Skeletal muscle cell (primary cell): ENCODE results near the gene DNAH3.
"Not testable (repeated sequence)": the region's sequence is repeated elsewhere in the genome, so short reads cannot be mapped to it uniquely, and the experiment has no call there.

Experiments
- DNase-seq: peaks from one replicate; pipeline ENCODE4 v3.0.0-alpha.2; 2010; ENCODE audit warnings: low read depth
- H3K4me3 ChIP-seq: 2 replicates; pipeline ENCODE4 v1.5.1; 2011; ENCODE audit warnings: low read depth, mild to moderate bottlenecking, control low read depth, low read length, moderate library complexity

The DNAH3 gene, protein sequence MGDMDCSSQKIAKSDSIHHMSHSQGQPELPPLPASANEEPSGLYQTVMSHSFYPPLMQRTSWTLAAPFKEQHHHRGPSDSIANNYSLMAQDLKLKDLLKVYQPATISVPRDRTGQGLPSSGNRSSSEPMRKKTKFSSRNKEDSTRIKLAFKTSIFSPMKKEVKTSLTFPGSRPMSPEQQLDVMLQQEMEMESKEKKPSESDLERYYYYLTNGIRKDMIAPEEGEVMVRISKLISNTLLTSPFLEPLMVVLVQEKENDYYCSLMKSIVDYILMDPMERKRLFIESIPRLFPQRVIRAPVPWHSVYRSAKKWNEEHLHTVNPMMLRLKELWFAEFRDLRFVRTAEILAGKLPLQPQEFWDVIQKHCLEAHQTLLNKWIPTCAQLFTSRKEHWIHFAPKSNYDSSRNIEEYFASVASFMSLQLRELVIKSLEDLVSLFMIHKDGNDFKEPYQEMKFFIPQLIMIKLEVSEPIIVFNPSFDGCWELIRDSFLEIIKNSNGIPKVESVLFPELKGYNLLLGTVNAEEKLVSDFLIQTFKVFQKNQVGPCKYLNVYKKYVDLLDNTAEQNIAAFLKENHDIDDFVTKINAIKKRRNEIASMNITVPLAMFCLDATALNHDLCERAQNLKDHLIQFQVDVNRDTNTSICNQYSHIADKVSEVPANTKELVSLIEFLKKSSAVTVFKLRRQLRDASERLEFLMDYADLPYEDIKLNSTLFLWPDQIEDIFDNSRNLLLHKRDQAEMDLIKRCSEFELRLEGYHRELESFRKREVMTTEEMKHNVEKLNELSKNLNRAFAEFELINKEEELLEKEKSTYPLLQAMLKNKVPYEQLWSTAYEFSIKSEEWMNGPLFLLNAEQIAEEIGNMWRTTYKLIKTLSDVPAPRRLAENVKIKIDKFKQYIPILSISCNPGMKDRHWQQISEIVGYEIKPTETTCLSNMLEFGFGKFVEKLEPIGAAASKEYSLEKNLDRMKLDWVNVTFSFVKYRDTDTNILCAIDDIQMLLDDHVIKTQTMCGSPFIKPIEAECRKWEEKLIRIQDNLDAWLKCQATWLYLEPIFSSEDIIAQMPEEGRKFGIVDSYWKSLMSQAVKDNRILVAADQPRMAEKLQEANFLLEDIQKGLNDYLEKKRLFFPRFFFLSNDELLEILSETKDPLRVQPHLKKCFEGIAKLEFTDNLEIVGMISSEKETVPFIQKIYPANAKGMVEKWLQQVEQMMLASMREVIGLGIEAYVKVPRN (N-terminal part only)

DNA sequence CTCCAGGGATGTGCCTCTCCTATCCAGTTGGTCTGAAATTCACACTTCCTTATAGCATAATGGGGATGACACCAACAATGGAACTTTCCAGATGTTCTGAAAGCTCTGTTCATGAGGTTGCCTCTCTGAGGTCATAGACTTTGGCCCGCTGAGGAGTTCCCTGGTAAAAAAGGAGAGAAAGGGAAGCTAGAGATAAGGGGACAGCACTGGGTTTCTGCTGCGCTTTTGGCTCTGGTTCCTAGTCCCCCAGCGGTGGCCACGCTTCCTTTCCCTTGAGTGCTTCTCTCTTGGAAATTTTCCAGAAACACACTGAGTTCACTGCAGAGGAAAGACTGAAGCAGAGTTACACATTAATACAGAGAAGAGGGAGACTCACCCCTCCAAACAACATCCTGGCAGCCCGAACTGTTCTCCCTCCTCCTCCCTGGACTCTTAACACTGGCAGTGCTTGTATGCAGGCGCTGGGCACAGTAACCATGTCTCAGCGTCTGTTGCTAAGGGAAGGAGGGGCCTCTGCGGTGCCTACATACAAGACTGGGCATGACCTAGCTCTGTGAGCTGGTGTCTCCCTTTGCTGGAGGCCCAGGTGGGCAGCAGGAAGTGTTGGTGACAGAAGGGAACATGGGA is at the start of gene DNAH3:
TSS of gene DNAH3 (minus strand) at position 472 of the 627 bp plus-strand sequence. CDS start 527 bp downstream, outside the sequence.
- no peak within 1 kb of the TSS for H3K4me3 ChIP-seq
- no peak for DNase-seq

DNA sequence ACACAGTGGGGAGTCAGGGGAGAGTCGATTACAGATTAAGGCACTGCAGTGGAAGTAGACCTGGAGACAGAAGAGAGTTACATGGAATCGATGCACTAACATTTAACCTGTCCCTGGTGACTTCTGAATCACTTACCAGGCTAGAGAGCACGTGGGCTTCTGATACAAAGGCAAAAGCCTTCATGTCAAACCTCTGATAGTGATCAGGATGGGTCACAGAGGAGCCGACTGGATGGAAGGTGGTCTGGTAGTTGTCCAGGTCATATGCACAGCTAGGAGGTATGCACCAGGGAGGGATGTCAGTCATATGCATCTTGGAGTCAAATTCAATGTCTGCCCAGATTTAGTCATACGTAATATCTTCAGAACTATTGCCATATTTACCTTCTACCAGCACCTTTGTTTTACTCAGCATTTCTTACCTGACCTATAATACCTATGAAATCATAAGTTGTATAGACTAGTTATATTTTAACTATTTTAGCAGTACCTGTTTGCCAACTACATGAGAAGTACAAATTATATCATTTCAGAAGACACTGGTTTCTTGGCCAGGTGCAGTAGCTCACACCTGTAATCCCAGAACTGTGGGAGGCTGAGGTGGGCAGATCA is 49.1 kb upstream of the DNAH3 start:
- no peak for DNase-seq

DNA sequence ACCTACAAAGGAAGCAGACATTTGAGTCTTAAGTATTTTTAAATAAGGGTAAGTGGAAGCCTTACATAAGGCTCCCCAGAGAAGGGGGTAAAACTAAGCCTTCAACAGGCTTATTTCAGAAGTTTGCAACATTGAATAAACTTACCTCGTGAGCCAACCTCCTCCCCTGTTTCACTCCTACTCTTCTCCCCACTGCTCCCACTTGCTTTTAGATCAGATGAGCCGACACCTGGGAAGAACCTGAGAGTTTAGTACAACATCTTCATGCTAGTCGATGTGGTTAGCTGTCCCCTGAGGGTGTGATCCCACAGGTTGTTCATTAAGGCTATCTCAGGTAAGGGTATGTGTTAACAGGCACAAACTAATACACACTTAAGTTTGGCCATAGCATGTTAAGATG is 47.0 kb upstream of the DNAH3 start:
- no peak for DNase-seq

More for the DNA sequence above, 49.1 kb upstream of the DNAH3 start:
- H3K4me3 ChIP-seq: no peak overlapping the region

DNA sequence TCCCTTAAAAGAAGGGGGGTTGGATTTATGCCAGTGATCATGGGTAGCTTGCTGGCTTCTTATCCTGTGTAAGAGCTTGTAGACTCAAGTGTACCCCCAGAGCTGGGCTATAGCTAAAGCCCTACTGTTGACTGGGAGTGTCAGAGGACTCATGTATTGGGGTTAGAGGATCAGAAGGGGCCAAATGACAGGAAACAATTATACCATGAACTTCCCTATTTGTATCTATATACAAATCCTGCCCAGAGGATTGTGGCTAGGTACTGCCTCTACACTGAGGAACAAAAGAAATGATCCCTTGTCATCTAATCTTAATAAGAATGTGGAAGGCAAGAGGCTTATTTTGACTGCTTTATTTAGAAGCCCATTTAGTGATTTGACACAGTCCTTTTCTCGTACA is 46.5 kb upstream of the DNAH3 start:
- H3K4me3 ChIP-seq: no peak overlapping the region
- DNase-seq: no peak

More for the DNA sequence above, 47.0 kb upstream of the DNAH3 start:
- H3K4me3 ChIP-seq: no peak overlapping the region

DNA sequence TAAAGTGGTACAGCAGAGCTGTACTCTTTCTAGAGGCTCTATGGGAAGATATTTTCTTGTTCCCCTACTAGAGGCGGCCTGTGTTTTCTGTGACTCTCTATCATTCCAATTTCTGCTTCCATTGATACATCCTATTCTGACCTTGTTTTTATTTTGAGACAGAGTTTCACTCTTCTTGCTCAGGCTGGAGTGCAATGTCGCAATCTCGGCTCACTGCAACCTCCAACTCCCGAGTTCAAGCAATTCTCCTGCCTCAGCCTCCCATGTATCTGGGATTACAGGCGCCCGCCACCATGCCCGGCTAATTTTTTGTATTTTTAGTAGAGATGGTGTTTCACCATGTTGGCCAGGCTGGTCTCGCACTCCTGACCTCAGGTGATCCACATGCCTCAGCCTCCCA is 44.7 kb upstream of the DNAH3 start:
- H3K4me3 ChIP-seq, DNase-seq: not testable (repeated sequence)

DNA sequence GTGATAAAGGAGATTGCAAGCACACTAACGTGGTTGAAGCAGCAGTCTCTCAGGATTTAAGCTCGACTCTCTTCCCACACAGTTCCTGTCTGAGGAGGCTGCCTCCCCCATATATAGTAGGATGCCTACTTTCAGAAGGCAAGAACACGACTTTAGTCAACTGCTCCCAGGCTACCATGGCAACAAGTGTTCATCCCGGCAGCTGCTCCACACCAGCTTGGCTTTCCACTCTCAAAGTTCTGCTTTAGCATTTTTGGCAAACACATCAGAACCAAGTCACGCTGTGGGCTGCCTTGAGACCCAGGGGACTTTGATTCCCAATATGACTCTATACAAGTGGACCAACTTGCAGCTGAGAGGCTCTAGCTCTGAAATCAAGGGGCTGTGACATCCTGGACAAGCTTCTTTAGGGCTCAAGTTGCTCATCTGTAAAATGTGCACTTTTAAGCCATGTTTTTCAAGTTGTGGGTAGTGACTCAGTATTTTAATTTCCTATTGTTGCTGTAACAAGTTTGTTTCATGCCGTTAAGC is 44.2 kb upstream of the DNAH3 start:
- no peak for DNase-seq
- no peak overlapping the region for H3K4me3 ChIP-seq

DNA sequence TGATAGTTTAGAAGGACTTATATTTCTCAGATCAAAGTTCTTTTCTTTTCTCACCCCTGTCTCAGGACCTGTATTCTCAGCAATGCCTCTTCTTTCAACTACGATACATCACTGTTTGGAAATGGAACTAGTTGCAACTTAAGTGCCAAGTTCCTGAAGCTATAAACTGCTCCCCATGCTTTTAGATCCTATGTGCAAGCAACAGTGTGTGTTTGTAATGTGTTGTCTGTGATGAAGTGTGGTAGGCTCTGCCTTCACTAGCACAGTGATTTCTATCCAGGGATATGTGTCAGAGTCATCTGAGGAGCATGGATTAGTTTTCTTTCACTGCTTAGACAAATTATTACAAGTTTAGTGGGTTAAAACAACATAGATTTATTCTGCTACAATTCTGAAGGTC is 42.3 kb upstream of the DNAH3 start:
- no peak overlapping the region for H3K4me3 ChIP-seq
- DNase-seq: no peak

DNA sequence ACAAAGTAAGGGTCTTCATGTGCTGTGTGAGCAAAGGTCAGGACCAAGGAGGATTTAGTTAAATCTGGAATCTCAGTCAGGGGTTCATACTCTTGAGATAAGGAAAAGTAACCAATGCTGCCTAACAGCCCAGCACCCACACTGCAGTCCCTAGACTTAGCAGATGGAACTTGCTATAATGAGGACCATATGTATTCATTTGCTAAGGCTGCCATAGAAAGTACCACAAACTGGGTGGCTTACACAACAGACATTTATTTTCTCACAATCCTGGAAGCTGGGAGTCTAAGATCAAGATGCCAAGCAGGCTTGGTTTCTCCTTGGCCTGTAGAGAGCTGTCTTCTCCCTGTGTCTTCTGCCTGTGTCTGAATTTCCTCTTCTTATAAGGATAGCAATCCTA is 40.0 kb upstream of the DNAH3 start:
- no peak for DNase-seq
- H3K4me3 ChIP-seq: no peak overlapping the region

DNA sequence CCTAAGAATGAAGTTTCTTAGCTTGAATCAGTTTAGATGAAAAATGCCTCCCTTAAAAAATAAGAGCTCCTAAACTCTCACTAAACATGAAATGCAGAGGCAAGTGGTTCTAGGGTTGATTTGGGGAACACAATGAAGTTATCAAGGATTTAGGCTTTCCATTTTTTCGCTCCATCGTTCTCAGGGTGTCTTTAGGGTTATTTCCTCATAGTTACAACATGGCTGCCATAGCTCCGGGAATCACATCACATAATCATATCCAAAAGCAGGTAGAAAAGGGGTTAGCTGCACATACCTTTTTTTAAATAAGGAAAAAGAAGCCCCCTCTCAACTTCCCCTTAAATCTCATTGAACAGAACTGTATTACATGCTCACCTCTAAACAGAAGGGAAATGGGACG is 39.4 kb upstream of the DNAH3 start:
- H3K4me3 ChIP-seq: no peak overlapping the region

DNA sequence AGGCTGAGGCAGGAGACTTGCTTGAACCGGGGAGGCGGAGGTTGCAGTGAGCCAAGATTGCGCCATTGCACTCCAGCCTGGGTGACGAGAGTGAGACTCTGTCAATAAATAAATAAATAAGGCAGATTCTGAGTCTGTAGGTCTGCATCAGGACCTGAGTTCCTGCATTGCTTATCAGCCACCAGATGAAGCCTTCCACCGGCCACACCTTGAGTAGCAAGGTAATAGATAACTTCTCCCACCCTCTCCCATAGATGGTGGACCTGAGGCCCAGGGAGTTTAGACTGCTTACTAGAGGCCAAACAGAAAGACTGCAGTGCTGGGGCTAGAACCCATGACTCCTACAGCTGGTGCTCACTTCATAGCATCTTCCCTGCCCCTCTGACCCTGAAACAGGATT is 38.7 kb upstream of the DNAH3 start:
- no peak overlapping the region for H3K4me3 ChIP-seq
- DNase-seq: no peak

More for the DNA sequence above, 39.4 kb upstream of the DNAH3 start:
- no peak for DNase-seq

DNA sequence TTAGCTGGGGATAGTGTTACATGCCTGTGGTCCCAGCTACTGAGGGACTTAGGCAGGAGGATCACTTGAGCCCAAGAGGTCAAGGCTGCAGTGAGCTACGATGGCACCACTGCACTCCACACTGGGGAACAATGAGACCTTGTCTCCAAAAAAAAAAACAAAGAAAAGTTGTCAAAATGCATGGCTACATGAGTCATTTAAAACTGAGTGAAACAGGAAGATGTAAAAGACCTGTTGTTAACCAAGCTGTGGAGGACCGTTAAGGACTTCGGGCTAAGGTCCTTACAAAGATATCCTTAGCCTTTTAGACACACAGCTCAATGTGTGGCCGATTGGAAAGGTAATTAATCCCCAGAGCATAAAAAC is 35.7 kb upstream of the DNAH3 start:
- DNase-seq: no peak
- no peak overlapping the region for H3K4me3 ChIP-seq

DNA sequence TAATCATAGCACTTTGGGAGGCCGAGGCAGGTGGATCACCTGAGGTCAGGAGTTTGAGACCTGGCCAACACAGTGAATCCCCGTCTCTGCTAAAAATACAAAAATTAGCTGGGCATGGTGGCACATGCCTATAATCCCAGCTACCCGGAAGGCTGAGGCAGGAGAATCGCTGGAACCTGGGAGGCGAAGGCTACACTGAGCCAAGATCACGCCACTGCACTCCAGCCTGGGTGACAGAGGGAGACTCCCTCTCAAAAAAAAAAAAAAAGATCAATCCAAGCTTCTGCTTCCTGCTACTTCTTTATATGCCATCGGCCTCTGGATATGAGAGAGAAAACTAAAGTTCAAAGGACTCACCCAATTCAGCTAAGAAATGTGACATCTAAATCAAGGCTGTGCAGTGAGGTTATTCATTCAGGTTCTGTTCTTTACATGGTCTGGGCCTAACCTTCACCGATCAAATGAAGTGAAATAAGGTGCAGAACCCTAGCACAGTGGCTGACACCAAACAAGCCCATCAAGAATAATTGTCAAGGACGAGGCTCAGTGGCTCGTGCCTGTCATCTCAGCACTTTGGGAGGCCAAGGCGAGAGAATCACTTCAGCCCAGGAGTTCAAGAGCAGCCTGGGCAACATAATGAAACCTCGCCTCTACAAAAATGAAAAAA is 35.1 kb upstream of the DNAH3 start:
- no peak overlapping the region for H3K4me3 ChIP-seq
- no peak for DNase-seq

DNA sequence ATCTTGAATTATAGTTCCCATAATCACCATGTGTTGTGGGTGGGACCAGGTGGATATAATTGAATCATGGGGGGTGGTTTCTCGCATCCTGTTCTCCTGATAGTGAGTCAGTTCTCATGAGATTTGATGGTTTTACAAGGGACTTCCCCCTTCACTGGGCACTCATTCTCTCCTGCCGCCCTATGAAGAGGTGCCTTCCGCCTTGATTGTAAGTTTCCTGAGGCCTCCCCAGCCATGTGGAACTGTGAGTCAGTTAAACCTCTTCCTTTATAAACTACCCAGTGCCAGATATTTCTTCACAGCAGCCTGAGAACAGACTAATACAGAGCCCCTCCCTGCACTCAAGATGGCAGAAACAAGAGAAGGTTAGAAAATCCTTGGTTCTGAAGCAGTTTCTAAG is 34.2 kb upstream of the DNAH3 start:
- DNase-seq: no peak
- no peak overlapping the region for H3K4me3 ChIP-seq

DNA sequence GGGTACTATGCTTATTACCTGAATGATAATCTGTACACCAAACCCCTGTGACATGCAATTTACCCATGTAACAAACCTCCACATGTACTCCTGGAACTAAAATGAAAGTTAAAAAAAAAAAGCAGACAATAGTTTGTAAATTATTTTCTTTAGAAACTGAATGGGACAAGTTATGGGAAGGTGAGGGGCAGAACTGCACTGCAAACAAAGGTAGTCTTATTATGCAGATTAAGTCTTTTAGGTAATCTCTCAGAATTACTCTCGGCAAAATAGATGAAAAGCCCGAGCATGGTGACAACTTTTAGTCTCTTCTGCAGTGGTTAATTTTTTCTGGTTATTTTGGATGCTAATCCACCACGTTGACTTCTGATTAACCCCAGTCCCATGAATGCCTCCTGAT is 33.3 kb upstream of the DNAH3 start:
- DNase-seq: no peak
- H3K4me3 ChIP-seq: no peak overlapping the region

DNA sequence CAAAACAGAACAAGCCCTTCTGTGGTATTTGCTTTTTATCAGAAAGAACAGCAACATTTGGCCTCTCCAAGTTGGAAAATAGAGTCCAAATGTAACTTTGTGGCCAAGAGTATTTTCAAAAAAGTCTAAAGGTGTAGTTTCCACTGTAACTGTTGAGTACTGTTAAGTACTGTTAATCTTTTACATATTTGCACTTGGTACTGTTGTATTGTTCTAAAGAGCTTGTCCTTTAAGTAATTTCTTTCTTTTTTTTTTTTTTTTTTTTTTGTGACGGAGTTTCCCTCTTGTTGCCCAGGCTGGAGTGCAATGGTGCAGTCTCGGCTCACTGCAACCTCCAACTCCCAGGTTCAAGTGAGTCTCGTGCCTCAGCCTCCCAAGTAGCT is 29.3 kb upstream of the DNAH3 start:
- DNase-seq: no peak
- H3K4me3 ChIP-seq: no peak overlapping the region

DNA sequence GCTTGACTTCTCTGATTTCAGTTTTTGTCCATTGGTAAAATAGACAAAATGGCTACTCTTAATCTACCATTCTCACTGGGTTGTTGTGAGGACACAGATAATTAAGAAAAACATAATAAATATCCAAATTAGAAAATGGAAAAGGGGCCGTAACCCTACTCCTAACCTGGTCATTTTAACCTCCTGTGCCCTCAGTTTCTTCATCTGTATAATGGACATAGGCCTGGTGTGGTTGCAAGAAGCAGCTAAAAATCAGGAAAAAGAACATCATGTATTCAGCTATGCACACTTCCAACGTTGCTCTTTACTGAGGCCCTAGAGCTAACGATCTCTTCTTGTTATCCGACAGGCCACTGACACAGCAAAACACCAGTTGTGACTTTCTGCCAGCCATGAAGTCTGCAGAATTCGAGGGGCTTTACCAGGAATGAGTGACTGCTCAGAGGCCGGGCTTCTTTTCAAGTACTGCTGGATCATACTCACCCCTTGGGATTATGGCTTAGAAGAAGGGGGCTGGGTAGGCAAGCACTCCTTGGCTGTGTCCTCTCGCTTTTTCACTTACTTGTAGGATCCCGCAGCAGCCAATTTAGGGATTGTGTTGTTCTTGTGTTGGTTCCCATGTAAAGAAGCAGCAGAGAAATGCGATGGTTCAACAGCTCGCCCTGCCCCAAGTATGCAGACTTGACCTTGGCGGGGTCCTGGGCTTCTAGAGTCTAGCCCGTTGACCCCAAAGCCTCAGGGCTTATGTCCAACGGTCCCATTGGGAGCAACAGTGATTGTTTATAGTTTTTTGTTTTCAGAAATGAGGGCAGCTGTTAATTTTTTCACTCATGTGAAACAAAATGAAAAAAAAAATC is 28.7 kb upstream of the DNAH3 start:
- no peak overlapping the region for H3K4me3 ChIP-seq
- DNase-seq: no peak

DNA sequence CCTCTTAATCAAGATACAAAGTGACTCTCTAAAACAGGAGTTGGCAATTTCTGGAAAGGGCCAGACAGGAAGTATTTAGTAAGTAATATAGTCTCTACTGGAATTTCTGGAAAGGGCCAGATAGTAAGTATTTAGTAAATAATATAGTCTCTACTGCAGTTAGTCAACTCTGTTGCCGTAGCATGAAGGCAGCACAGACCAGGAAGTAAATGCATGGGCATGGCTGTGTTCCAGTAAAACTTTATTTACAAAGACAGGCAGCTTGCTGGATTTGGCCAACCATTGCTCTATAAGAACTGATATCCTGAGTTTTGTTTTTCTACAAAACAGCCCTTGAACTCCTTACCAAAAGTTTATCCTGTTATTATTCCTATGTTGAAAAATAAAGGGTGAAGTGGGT is 24.8 kb upstream of the DNAH3 start:
- H3K4me3 ChIP-seq: no peak overlapping the region
- DNase-seq: no peak

DNA sequence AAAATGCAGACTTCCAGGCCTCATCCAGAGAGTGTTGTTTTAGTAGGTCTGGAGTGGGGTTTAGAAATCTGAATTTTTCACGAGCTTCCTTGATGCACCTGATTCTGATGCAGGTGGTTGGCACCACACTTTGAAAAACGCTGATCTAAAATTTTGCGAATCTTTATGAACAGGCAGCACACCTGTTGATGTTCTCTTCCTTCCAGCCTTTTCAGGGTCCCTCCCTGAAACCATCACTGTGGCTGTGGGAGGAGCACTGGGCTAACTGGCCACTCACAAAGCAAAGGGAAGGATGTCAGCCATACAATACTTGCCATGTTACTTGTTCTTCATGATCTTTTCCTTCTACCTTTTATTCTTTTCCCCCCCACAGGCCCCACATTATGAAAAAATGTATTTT is 22.0 kb upstream of the DNAH3 start:
- no peak overlapping the region for H3K4me3 ChIP-seq
- no peak for DNase-seq
